Muscle of leg (tissue), 11 donors: ENCODE measurements around the gene CAPS. TPM values are rescaled to one million over a fixed set of nuclear protein-coding genes. Genes with fewer than 3 reads are reported as not detected.

Experiments
- DNase-seq: peaks from one replicate; pipeline ENCODE4 v3.0.0; 2013
- H3K27ac ChIP-seq: one replicate; pipeline ENCODE4 v1.5.1; 2013; ENCODE audit warnings: mild to moderate bottlenecking, low read length, control low read depth
- H3K27me3 ChIP-seq: one replicate; pipeline ENCODE4 v1.6.1; 2013; ENCODE audit warnings: low read length; ENCODE audit not compliant: control insufficient read depth, insufficient read depth
- H3K36me3 ChIP-seq: one replicate; pipeline ENCODE4 v1.6.1; 2013; ENCODE audit warnings: low read length; ENCODE audit not compliant: control insufficient read depth, insufficient read depth
- H3K4me1 ChIP-seq: one replicate; pipeline ENCODE4 v1.6.1; 2013; ENCODE audit warnings: low read length; ENCODE audit not compliant: control insufficient read depth, insufficient read depth
- H3K4me3 ChIP-seq: one replicate; pipeline ENCODE4 v1.5.1; 2013; ENCODE audit warnings: low read length, control low read depth
- H3K9me3 ChIP-seq: replicated peaks from 2 replicates; pipeline ENCODE4 v1.6.1; 2013; ENCODE audit warnings: low read depth, low read length; ENCODE audit not compliant: control insufficient read depth
- WGBS: methylation state at CpG from one replicate; pipeline ENCODE4 v1.1.5; 2013; ENCODE audit warnings: missing lambda C conversion rate; ENCODE audit not compliant: insufficient coverage; 5-methylcytosine and 5-hydroxymethylcytosine counted together
- polyA plus RNA-seq, 8 donors: library from polyadenylated mRNA; unstranded; fragments of 120-200 nt; gene quantifications; one replicate each; pipeline versions ENCODE4 v1.2.1 to v1.2.3, GENCODE V29; 2013; ENCODE audit warnings: inconsistent platforms in 1 of 8, low replicate concordance in 1 of 8; ENCODE audit not compliant: insufficient read length in 8 of 8, insufficient read depth in 1 of 8
- total RNA-seq: library from RNA; stranded (reverse); fragments of 120-200 nt; gene quantifications from one replicate; pipeline ENCODE4 v1.2.4, GENCODE V29; 2013

CAPS gene
- total and polyA plus RNA-seq, 9 donors = 3.9 to 10.1 (median 6.3) TPM

DNA sequence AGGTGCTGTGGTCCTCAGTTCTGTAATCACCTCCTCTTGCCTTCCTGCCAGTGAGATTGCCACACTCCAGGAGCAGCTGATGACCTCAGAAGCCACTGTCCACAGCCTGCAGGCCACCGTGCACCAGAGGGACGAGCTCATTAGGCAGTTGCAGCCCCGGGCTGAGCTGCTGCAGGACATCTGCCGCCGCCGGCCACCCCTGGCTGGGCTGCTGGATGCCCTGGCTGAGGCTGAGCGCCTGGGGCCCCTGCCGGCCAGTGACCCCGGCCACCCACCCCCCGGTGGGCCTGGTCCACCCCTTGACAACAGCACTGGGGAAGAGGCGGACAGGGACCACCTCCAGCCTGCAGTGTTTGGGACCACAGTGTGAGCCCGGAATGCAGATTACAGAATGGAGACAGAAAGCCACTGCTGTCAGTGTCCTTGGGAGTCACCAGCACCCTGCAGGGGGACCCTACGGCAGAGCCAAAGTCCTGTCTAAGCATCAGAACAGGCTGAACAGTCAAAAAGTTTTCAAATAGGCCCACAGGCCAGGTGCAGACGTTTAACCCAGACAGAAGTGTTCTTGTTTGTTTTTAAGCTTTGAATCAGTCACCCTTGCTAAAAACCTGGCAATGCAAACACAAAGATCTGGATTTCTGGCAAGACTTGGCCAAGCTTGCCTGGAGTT is 5.1 kb upstream of the CAPS start:
- Histone ChIP-seq H3K9me3 (no peaks in the 10 kb centered on the region), H3K4me3 (no peak overlapping the region), H3K4me1 (peaks cover 8% of the 10 kb centered on the region), H3K27me3 (no peaks in the 10 kb centered on the region), H3K27ac (no peak overlapping the region), H3K36me3 (peaks cover 9% of the 10 kb centered on the region)
- DNase-seq = no peak
- WGBS = 76% methylated on average over 14 of the region's 14 CpGs

DNA sequence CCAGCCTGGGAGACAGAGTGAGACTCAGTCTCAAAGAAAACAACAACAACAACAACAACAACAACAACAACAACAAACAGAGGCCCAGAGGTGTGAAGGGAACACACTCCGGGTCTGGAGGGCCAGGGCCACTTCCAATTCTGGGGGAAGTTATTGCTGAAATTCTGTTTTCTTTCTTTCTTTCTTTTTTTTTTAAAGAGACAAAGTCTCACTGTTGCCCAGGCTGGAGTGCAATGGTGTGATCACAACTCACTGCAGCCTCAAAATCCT is 3.5 kb upstream of the CAPS start:
- no CpG with 5 or more reads among the region's 1 CpG for WGBS
- H3K36me3 ChIP-seq = peaks cover 24% of the 10 kb centered on the region
- no peak for DNase-seq
- H3K27ac ChIP-seq = no peak overlapping the region
- H3K27me3 ChIP-seq = no peaks in the 10 kb centered on the region
- no peaks in the 10 kb centered on the region for H3K9me3 ChIP-seq
- H3K4me1 ChIP-seq = peaks cover 12% of the 10 kb centered on the region
- H3K4me3 ChIP-seq = no peak overlapping the region

DNA sequence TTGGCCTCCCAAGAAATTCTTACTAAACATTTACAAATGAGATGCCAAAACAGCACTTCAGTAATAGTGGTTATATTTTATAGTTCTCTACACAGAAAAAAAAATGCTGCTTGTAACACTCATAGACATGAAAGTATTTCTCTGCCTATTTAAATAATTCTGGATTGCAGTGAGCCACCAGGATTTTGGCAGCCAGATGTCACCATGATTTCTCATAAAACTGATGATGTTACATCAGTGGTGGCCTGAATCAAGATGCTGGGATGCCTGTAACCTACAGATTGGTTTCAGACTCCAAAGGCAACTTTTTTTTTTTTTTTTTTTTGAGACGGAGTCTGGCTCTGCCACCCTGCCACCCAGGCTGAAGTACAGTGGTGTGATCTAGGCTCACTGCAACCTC is 2.7 kb upstream of the CAPS start:
- no peaks in the 10 kb centered on the region for H3K9me3 ChIP-seq
- no CpG with 5 or more reads among the region's 1 CpG for WGBS
- no peak overlapping the region for H3K4me3 ChIP-seq
- peaks cover 14% of the 10 kb centered on the region for H3K4me1 ChIP-seq
- H3K36me3 ChIP-seq = peaks cover 32% of the 10 kb centered on the region
- no peaks in the 10 kb centered on the region for H3K27me3 ChIP-seq
- H3K27ac ChIP-seq = no peak overlapping the region
- DNase-seq = no peak

DNA sequence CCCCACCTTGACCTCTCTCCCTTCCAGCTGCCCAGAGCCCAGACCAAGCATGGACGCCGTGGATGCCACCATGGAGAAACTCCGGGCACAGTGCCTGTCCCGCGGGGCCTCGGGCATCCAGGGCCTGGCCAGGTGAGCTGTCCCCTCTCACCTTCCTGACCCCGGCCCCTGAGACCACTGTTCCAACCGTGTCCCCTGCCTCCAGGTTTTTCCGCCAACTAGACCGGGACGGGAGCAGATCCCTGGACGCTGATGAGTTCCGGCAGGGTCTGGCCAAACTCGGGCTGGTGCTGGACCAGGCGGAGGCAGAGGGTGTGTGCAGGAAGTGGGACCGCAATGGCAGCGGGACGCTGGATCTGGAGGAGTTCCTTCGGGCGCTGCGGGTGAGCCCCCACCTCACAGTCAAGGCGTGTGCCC is 312 bp downstream of the CAPS start:
- WGBS = 70% methylated on average over 15 of the region's 22 CpGs
- H3K4me3 ChIP-seq = no peak overlapping the region
- no peaks in the 10 kb centered on the region for H3K9me3 ChIP-seq
- peaks cover 60% of the 10 kb centered on the region for H3K36me3 ChIP-seq
- no peaks in the 10 kb centered on the region for H3K27me3 ChIP-seq
- H3K27ac ChIP-seq = no peak overlapping the region
- peaks cover 18% of the 10 kb centered on the region for H3K4me1 ChIP-seq
- DNase-seq = no peak

DNA sequence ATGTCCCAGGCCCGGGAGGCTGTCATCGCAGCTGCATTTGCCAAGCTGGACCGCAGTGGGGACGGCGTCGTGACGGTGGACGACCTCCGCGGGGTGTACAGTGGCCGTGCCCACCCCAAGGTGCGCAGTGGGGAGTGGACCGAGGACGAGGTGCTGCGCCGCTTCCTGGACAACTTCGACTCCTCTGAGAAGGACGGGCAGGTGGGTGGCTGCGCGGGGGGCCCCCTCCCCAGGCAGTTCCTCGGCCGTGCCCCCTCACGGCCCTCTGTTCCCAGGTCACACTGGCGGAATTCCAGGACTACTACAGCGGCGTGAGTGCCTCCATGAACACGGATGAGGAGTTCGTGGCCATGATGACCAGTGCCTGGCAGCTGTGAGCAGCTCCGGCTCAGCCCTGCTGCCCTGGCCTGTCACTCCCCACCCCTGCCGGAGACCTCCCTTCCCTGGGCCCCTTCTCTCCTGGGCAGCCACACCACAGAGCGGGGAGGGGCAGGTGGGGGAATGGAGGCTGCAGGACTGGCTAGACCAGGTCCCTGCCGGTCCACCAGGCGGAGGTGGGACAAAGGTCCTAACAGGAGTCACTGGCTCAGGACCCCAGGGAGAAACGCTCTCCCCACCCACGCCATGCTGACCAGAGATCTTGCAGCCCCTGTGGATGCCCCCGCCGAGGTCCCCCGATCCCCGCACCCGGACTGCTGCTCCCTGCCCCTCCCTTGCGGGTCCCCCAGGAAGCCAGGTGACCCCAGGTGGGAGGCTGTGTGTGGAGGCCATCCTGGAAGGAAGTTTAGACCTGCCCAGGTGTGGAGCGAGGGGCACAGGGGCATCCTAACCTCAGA is 1.1 kb downstream of the CAPS start:
- H3K9me3 ChIP-seq = no peaks in the 10 kb centered on the region
- peaks cover 60% of the 10 kb centered on the region for H3K36me3 ChIP-seq
- peak; percentile 53 for DNase-seq
- H3K4me1 ChIP-seq = peaks cover 18% of the 10 kb centered on the region
- WGBS = 74% methylated on average over 28 of the region's 42 CpGs
- no peak overlapping the region for H3K27ac ChIP-seq
- H3K4me3 ChIP-seq = no peak overlapping the region
- H3K27me3 ChIP-seq = no peaks in the 10 kb centered on the region

DNA sequence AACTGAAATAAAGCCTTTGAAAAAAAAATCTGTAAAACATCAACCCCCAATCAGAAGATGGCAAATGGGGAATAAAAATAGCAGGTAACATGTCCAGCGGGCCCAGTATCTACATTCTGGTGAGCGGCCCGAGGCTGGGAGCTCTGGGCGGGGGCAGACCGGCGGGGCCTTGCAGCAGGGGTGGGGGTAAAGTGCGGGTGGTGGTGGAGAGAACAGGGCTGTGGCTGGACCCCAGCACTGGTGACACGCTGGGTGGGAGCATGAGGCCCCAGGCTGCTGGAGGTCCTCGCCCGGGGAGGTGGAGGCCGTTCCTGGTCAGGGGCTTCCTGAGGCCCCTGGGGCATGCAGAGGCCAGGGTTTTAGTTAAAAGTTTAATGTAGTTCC is 1.7 kb downstream of the CAPS start:
- H3K9me3 ChIP-seq = no peaks in the 10 kb centered on the region
- H3K27ac ChIP-seq = no peak overlapping the region
- H3K27me3 ChIP-seq = no peaks in the 10 kb centered on the region
- peaks cover 18% of the 10 kb centered on the region for H3K4me1 ChIP-seq
- H3K36me3 ChIP-seq = peaks cover 62% of the 10 kb centered on the region
- 62% methylated on average over 7 of the region's 11 CpGs for WGBS
- no peak overlapping the region for H3K4me3 ChIP-seq
- DNase-seq = no peak

DNA sequence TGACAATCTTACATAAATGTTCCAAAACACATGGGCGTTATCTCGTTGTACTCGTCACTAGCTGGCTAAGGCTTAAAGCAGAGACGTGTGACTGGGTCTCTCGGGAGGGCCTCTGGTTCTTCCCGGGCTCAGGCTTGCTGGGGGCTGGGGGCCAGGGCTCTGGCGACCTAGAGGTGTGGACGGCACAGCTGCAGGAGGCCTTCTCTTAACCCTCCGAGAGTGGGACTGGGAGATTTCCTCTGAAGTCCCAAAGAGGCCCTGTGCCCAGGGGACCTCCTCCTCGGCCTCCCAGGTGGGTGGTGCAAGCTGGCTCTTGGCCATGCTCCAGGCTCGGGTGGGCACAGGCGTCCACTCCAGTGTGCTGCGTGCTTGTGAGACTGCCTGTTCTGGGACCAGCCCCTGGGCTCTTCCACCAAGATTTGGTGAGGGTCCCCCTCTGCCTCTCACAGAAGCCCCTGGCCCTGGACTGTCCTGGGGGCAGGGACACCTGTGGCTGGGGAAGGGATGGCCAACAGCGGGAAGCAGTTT is 2.2 kb downstream of the CAPS start:
- H3K27ac ChIP-seq = peak overlapping the region; percentile 3
- peaks cover 18% of the 10 kb centered on the region for H3K4me1 ChIP-seq
- H3K4me3 ChIP-seq = no peak overlapping the region
- DNase-seq = peak; percentile 81
- 39% methylated on average over 11 of the region's 14 CpGs for WGBS
- no peaks in the 10 kb centered on the region for H3K27me3 ChIP-seq
- H3K9me3 ChIP-seq = no peaks in the 10 kb centered on the region
- peaks cover 66% of the 10 kb centered on the region for H3K36me3 ChIP-seq

DNA sequence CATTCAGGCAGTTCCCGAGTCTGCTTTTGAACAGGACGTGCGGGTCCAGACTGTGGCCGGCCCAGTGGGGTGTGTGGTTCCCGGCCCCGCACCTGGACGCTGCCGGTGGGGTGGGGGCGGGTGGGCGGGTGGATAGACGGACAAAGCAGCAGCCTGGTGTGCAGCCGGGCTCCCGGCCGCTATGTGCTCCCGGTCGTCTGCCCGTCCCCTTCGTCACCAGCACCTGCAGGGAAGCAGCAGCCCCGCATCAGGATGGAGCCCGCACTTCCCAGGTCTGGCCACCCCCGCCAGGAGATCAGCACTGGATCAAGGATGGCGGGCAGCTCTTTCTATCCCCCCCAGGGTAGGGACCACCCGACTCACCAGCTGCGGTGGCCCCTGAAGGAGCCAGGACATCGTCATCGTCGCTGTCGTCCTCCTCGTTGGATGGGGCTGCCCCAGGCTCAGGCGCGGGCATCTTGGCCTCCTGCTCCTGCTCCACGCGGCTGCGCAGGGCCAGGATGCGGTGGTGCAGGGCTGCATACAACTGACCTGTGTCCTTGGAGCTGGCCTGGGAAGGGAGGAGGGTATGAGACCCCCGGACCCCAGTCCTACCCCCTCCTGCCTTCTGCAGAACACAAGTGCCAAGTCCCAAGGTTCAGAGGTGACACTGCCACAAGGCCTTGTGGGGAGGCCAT is 3.5 kb downstream of the CAPS start:
- H3K9me3 ChIP-seq = no peaks in the 10 kb centered on the region
- no peaks in the 10 kb centered on the region for H3K27me3 ChIP-seq
- no peak for DNase-seq
- H3K4me3 ChIP-seq = no peak overlapping the region
- peaks cover 73% of the 10 kb centered on the region for H3K36me3 ChIP-seq
- no peak overlapping the region for H3K27ac ChIP-seq
- peaks cover 18% of the 10 kb centered on the region for H3K4me1 ChIP-seq
- WGBS = 92% methylated on average over 26 of the region's 36 CpGs

DNA sequence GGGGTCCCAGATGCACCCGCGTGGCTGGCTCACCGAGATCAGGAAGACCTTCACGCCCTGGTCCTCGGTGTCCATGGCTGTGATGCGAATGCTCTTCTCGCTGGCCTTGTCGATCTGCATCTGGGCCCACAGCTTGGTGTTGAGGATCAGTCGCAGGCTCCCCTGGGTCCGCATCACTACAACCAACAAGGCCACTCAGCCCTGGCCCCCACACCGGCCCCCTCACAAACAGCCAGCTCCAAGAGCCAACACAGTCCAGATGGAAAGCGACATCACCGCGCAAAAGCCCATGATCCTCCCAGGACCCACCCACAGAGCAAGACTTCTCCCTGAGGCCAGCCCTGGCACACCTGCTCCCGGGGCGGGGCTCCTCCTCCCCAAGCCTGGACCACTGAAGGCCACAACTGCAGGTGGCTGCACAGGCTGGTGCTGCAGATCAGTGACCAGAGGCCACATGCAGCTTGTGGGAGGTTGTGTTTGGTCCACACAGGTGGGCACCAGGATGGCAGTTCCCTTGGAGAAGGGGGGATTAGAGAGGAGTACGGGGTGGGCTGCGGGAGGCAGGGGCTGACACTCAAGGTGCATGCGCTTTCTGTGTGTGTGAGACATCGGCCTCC is 4.5 kb downstream of the CAPS start:
- WGBS = 91% methylated on average over 20 of the region's 20 CpGs
- Histone ChIP-seq H3K36me3 (peaks cover 80% of the 10 kb centered on the region), H3K27ac (no peak overlapping the region), H3K4me1 (peaks cover 18% of the 10 kb centered on the region), H3K9me3 (no peaks in the 10 kb centered on the region), H3K27me3 (no peaks in the 10 kb centered on the region), H3K4me3 (no peak overlapping the region)
- DNase-seq = no peak
